ENCODE results near the gene SLC25A1.
A peak's percentile ranks its signal among the peaks of the same experiment; 100 is the strongest.

Gene SLC25A1

DNA sequence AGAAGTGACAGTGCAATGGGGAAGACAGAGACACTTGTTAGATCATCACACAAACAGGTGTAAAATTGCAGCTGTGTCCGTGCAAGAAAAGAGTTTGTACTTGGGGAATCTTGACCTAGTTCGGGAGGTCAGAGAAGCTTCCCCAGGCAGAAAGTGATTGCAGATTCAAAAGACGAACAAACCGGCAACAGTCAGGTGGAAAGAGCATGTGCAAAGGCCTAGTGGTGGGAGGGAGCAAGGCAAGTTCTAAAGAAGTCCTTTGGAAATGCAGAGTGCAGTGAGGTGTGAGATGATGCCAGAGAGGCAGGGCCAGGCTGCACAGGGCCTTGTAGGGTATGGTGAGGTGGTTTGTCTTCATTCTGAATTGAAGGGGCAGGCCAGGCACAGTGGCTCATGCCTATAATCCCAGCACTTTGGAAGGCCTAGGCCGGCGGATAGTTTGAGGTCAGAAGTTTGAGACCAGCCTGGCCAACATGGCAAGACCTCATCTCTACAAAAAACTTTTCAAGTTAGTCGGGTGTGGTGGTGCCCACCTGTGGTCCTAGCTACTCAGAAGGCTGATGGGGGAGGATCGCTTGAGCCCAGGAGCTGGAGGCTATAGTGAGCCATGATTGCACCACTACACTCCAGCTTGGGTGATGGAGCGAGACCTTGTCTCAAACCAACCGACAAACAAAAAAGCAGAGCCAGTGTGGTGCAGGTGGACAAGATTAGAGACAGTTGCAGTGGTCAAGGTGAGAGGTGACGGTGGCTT, 32.1 kb downstream of the SLC25A1 start:
- no peaks in the 10 kb centered on the region for H3F3A ChIP-seq (ENCODE audit: low read depth)
- peak overlapping the region; percentile 5; the same call in 1 of the 2 replicates for H2AFZ ChIP-seq (ENCODE audit: low read length)
- H3K27me3 ChIP-seq (ENCODE audit: insufficient read depth, low read length, poor library complexity, severe bottlenecking): no peaks in the 10 kb centered on the region
- H3K9ac ChIP-seq (ENCODE audit: low read depth, low read length, poor library complexity, severe bottlenecking): no peak overlapping the region
- H3K9me3 ChIP-seq (ENCODE audit: insufficient read depth, low read depth, low read length): no peaks in the 10 kb centered on the region
- H4K20me1 ChIP-seq (ENCODE audit: insufficient read depth, low read length, poor library complexity, severe bottlenecking): peaks cover 9% of the 10 kb centered on the region
- H3K4me1 ChIP-seq (ENCODE audit: insufficient read depth, low read length, poor library complexity, severe bottlenecking): peaks cover 7% of the 10 kb centered on the region
- H3K36me3 ChIP-seq (ENCODE audit: insufficient read depth, low read length): peaks cover 1% of the 10 kb centered on the region; the same call in 1 of the 2 replicates
- no peak overlapping the region for H3K4me2 ChIP-seq (ENCODE audit: low read depth, low read length, poor library complexity, severe bottlenecking)
- no peak overlapping the region for H3K4me3 ChIP-seq (ENCODE audit: low read length, poor library complexity, severe bottlenecking)
- TF ChIP-seq EZH2phosphoT487 (IDR thresholded peaks at IDR 0.05; ENCODE audit: borderline replicate concordance): no peak
- TF ChIP-seq, protein P1, sequence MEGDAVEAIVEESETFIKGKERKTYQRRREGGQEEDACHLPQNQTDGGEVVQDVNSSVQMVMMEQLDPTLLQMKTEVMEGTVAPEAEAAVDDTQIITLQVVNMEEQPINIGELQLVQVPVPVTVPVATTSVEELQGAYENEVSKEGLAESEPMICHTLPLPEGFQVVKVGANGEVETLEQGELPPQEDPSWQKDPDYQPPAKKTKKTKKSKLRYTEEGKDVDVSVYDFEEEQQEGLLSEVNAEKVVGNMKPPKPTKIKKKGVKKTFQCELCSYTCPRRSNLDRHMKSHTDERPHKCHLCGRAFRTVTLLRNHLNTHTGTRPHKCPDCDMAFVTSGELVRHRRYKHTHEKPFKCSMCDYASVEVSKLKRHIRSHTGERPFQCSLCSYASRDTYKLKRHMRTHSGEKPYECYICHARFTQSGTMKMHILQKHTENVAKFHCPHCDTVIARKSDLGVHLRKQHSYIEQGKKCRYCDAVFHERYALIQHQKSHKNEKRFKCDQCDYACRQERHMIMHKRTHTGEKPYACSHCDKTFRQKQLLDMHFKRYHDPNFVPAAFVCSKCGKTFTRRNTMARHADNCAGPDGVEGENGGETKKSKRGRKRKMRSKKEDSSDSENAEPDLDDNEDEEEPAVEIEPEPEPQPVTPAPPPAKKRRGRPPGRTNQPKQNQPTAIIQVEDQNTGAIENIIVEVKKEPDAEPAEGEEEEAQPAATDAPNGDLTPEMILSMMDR (conservative IDR thresholded peaks at IDR 0.05; ENCODE audit: low read length): no peak
- peaks cover 15% of the 10 kb centered on the region for H3K79me2 ChIP-seq (ENCODE audit: insufficient read depth, low read length)
- H3K9me2 ChIP-seq (replicated peaks; ENCODE audit: low read depth, low read length): no peaks in the 10 kb centered on the region

DNA sequence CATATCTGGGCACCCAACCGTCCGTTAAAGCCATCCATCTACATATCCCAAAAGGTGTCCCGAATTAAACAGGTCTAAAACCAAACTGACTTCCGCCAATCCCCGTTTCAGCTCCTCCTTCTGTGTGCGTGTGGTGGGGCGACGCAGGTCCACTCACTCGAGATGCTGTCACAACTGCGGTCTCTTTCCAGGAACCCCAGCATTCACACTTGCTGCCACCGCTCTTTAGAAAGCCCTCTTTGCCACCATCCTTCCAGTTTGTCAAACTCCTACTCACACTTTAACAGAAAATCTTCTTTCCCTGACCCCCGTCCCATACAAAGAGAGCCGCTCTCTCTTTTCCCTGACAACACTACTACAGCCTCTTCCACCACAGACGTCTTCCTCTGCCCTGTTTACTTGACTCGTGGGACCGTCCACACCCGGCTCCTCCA, 34.6 kb downstream of the SLC25A1 start:
- peaks cover 9% of the 10 kb centered on the region for H4K20me1 ChIP-seq (ENCODE audit: insufficient read depth, low read length, poor library complexity, severe bottlenecking)
- peak overlapping the region; percentile 75 for H2AFZ ChIP-seq (ENCODE audit: low read length)
- peaks cover 7% of the 10 kb centered on the region for H3K4me1 ChIP-seq (ENCODE audit: insufficient read depth, low read length, poor library complexity, severe bottlenecking)
- no peak for TF ChIP-seq EZH2phosphoT487 (IDR thresholded peaks at IDR 0.05; ENCODE audit: borderline replicate concordance)
- TF ChIP-seq, protein P1 (conservative IDR thresholded peaks at IDR 0.05; ENCODE audit: low read length): no peak
- peaks cover 15% of the 10 kb centered on the region for H3K79me2 ChIP-seq (ENCODE audit: insufficient read depth, low read length)
- no peaks in the 10 kb centered on the region for H3K9me2 ChIP-seq (replicated peaks; ENCODE audit: low read depth, low read length)
- H3F3A ChIP-seq (ENCODE audit: low read depth): no peaks in the 10 kb centered on the region
- H3K9ac ChIP-seq (ENCODE audit: low read depth, low read length, poor library complexity, severe bottlenecking): peak overlapping the region; percentile 91
- H3K9me3 ChIP-seq (ENCODE audit: insufficient read depth, low read depth, low read length): no peaks in the 10 kb centered on the region
- H3K27me3 ChIP-seq (ENCODE audit: insufficient read depth, low read length, poor library complexity, severe bottlenecking): no peaks in the 10 kb centered on the region
- peaks cover 16% of the 10 kb centered on the region; the same call in 1 of the 2 replicates for H3K36me3 ChIP-seq (ENCODE audit: insufficient read depth, low read length)
- H3K4me3 ChIP-seq (ENCODE audit: low read length, poor library complexity, severe bottlenecking): peak overlapping the region; percentile 89
- H3K4me2 ChIP-seq (ENCODE audit: low read depth, low read length, poor library complexity, severe bottlenecking): peak overlapping the region; percentile 99

DNA sequence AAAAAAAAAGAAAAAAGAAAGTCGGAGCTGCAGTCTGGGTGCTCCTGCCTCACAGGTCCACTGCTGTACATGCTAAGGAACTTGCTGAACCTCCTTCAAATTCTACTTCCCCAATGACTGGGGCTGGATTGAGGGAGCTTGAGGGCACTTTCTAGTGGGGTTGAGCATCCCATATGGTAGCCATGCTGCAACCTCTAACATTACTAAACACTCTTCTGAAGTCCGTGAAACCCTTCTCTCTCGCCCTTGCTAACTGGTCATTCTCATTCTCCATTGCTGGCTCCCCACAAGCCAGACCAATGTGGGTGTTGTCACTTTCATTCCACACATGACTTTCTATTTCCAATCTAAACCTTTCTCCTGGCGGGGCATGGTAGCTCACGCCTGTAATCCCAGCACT, 35.3 kb downstream of the SLC25A1 start:
- H3K36me3 ChIP-seq (ENCODE audit: insufficient read depth, low read length): peaks cover 18% of the 10 kb centered on the region; the same call in 1 of the 2 replicates
- no peaks in the 10 kb centered on the region for H3K9me2 ChIP-seq (replicated peaks; ENCODE audit: low read depth, low read length)
- no peaks in the 10 kb centered on the region for H3F3A ChIP-seq (ENCODE audit: low read depth)
- peak overlapping the region; percentile 91 for H3K9ac ChIP-seq (ENCODE audit: low read depth, low read length, poor library complexity, severe bottlenecking)
- peak overlapping the region; percentile 89 for H3K4me3 ChIP-seq (ENCODE audit: low read length, poor library complexity, severe bottlenecking)
- H3K79me2 ChIP-seq (ENCODE audit: insufficient read depth, low read length): peaks cover 15% of the 10 kb centered on the region
- H3K27me3 ChIP-seq (ENCODE audit: insufficient read depth, low read length, poor library complexity, severe bottlenecking): no peaks in the 10 kb centered on the region
- H2AFZ ChIP-seq (ENCODE audit: low read length): no peak overlapping the region
- no peak for TF ChIP-seq EZH2phosphoT487 (IDR thresholded peaks at IDR 0.05; ENCODE audit: borderline replicate concordance)
- TF ChIP-seq, protein P1 (conservative IDR thresholded peaks at IDR 0.05; ENCODE audit: low read length): no peak
- peak overlapping the region; percentile 99 for H3K4me2 ChIP-seq (ENCODE audit: low read depth, low read length, poor library complexity, severe bottlenecking)
- peaks cover 9% of the 10 kb centered on the region for H4K20me1 ChIP-seq (ENCODE audit: insufficient read depth, low read length, poor library complexity, severe bottlenecking)
- peaks cover 7% of the 10 kb centered on the region for H3K4me1 ChIP-seq (ENCODE audit: insufficient read depth, low read length, poor library complexity, severe bottlenecking)
- H3K9me3 ChIP-seq (ENCODE audit: insufficient read depth, low read depth, low read length): no peaks in the 10 kb centered on the region

All from Loucy (cell line).